ENCODE measurements around the gene SEC31A. TPM values are rescaled to one million over a fixed set of nuclear protein-coding genes. Genes with fewer than 3 reads are reported as not detected.

SEC31A gene
- total RNA-seq, 1 donor from 2014 or later: 210 TPM

DNA sequence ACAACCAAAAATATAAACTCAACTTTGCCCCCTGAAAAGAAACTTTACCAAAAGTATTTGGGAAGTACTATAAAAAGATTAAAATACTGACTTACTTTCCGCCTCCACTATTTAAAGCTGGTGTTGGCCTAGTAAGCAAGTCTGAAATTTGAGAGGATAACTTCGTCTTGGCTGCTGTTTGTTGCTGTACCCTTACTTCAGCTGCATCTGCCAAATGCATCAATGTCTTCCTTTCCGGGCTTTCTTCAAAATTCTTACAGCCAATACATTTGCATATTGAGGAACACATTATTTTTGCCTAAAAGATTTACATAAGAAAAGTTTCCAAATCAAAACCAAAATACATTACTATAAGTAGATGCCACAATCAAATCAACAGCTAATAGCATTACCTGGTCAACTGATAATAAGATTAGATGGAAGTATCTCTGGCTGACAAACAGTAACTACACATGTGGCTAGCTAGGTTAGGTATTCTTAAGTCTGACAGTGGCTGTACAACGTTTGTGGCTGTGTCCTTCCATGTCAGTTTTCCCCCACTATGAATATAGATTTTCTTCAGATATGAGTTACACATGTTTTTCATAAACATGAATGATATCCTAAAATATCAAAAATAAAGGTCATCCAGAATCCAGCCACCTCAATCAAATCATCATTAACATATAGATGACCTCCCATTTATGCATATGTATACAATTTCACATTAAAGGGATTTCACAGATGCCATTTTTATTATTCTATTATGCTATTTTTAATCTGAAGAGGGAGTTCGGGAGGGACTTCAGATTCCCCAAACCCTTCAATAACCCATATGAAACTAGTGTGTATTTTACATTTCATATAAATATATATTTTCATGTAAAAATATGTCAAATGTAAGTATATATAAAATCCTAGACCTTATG is 40.1 kb upstream of the SEC31A start:
- Histone ChIP-seq H3F3A (ENCODE audit: low read depth) (no peaks in the 10 kb centered on the region), H3K79me2 (ENCODE audit: low read depth) (no peaks in the 10 kb centered on the region), H3K4me3 (no peak overlapping the region), H4K20me1 (ENCODE audit: low read depth) (no peaks in the 10 kb centered on the region), H3K27ac (no peak overlapping the region), H3K27me3 (no peaks in the 10 kb centered on the region), H3K36me3 (peaks cover 15% of the 10 kb centered on the region), H3K9me3 (ENCODE audit: low read depth) (no peaks in the 10 kb centered on the region), H3K9ac (no peak overlapping the region), H3K4me1 (no peaks in the 10 kb centered on the region), H3K4me2 (no peak overlapping the region), H2AFZ (replicated peaks) (no peak overlapping the region)
- TF ChIP-seq EZH2phosphoT487 (IDR thresholded peaks at IDR 0.05) (no peak), EZH2 (IDR thresholded peaks at IDR 0.05) (no peak)
- TF ChIP-seq, protein P1, sequence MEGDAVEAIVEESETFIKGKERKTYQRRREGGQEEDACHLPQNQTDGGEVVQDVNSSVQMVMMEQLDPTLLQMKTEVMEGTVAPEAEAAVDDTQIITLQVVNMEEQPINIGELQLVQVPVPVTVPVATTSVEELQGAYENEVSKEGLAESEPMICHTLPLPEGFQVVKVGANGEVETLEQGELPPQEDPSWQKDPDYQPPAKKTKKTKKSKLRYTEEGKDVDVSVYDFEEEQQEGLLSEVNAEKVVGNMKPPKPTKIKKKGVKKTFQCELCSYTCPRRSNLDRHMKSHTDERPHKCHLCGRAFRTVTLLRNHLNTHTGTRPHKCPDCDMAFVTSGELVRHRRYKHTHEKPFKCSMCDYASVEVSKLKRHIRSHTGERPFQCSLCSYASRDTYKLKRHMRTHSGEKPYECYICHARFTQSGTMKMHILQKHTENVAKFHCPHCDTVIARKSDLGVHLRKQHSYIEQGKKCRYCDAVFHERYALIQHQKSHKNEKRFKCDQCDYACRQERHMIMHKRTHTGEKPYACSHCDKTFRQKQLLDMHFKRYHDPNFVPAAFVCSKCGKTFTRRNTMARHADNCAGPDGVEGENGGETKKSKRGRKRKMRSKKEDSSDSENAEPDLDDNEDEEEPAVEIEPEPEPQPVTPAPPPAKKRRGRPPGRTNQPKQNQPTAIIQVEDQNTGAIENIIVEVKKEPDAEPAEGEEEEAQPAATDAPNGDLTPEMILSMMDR (IDR thresholded peaks at IDR 0.05): no peak
- Mint-ChIP-seq H3K4me3 (no peak overlapping the region), H3K27ac (no peak overlapping the region), H3K4me1 (no peaks in the 10 kb centered on the region), H3K36me3 (peaks cover 19% of the 10 kb centered on the region), H3K9me3 (no peaks in the 10 kb centered on the region), H3K27me3 (ENCODE audit: insufficient read depth, low read depth) (no peaks in the 10 kb centered on the region)
- DNase-seq (ENCODE audit: low spot score): no peak

DNA sequence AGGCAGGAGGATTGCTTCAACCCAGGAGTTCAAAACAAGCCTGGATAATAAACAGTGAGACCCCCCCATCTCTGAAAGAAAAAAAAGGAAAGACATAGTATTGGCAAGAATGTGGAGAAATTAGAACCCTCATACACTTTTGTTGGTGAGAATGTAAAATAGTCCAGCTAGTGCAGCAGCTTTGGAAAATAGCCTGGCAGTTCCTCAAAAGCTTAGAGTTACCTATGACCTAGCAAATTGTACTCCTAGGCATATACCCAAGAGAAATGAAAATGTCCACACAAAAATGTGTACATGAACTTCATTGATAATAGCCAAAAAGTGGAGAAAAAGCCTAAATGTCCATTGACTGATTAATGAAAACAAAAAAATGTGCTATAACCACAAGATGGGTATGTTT is 30.8 kb upstream of the SEC31A start:
- Mint-ChIP-seq H3K36me3 (peaks cover 3% of the 10 kb centered on the region), H3K27me3 (ENCODE audit: insufficient read depth, low read depth) (no peaks in the 10 kb centered on the region), H3K4me1 (no peaks in the 10 kb centered on the region), H3K9me3 (no peaks in the 10 kb centered on the region), H3K4me3 (no peak overlapping the region), H3K27ac (no peak overlapping the region)
- Histone ChIP-seq H4K20me1 (ENCODE audit: low read depth) (no peaks in the 10 kb centered on the region), H3K27me3 (no peaks in the 10 kb centered on the region), H2AFZ (replicated peaks) (no peak overlapping the region), H3K9ac (no peak overlapping the region), H3K4me2 (no peak overlapping the region), H3F3A (ENCODE audit: low read depth) (no peaks in the 10 kb centered on the region), H3K4me3 (no peak overlapping the region), H3K9me3 (ENCODE audit: low read depth) (no peaks in the 10 kb centered on the region), H3K4me1 (no peaks in the 10 kb centered on the region), H3K36me3 (peaks cover 22% of the 10 kb centered on the region), H3K27ac (no peak overlapping the region), H3K79me2 (ENCODE audit: low read depth) (no peaks in the 10 kb centered on the region)
- no peak for DNase-seq (ENCODE audit: low spot score)
- TF ChIP-seq EZH2 (IDR thresholded peaks at IDR 0.05): no peak
- TF ChIP-seq, protein P1 (IDR thresholded peaks at IDR 0.05): no peak

DNA sequence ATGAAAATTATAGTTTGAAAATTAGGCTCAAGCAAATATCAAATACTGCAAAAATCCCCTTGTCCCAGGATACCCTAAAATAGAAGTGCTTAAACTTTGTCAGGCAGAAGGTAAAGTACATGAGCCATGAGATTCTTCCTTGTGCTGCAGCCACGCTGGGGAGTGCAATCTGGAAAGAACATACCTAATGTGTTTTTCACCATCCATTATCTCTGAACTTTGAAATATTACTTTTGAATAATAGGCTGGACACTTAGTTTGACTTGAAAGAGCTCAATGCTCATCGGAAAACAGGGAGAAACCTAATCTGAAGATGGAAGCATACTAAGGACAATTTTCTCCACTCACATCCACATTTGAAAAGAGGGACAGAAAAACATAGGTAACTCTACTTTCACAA is 28.4 kb upstream of the SEC31A start:
- no peaks in the 10 kb centered on the region for H3K27me3 ChIP-seq
- no peak for DNase-seq (ENCODE audit: low spot score)
- H3K4me3 ChIP-seq: no peak overlapping the region
- H3K27ac ChIP-seq: no peak overlapping the region
- no peak overlapping the region for H3K9ac ChIP-seq
- no peaks in the 10 kb centered on the region for H3F3A ChIP-seq (ENCODE audit: low read depth)
- no peak overlapping the region for H3K4me2 ChIP-seq
- H3K27ac Mint-ChIP-seq: no peak overlapping the region
- TF ChIP-seq EZH2 (IDR thresholded peaks at IDR 0.05) (no peak), EZH2phosphoT487 (IDR thresholded peaks at IDR 0.05) (no peak)
- TF ChIP-seq, protein P1 (IDR thresholded peaks at IDR 0.05): no peak
- H2AFZ ChIP-seq (replicated peaks): no peak overlapping the region
- H3K27me3 Mint-ChIP-seq (ENCODE audit: insufficient read depth, low read depth): no peaks in the 10 kb centered on the region
- H3K4me3 Mint-ChIP-seq: no peak overlapping the region
- no peaks in the 10 kb centered on the region for H3K9me3 Mint-ChIP-seq
- peaks cover 5% of the 10 kb centered on the region for H3K36me3 Mint-ChIP-seq
- H4K20me1 ChIP-seq (ENCODE audit: low read depth): no peaks in the 10 kb centered on the region
- no peaks in the 10 kb centered on the region for H3K4me1 ChIP-seq
- H3K36me3 ChIP-seq: peaks cover 19% of the 10 kb centered on the region
- H3K79me2 ChIP-seq (ENCODE audit: low read depth): no peaks in the 10 kb centered on the region
- no peaks in the 10 kb centered on the region for H3K4me1 Mint-ChIP-seq
- H3K9me3 ChIP-seq (ENCODE audit: low read depth): no peaks in the 10 kb centered on the region

All from neural progenitor cell (in vitro differentiated cells).